Immature natural killer cell (primary cell): ENCODE data around the gene CCDC137. TPM values are rescaled to one million over a fixed set of nuclear protein-coding genes. Genes with fewer than 3 reads are reported as not detected.

Experiments
- polyA plus RNA-seq, 3 donors: library from polyadenylated mRNA; unstranded; fragments of 300-500 nt; fragmentation: Illumina TruSeq; gene quantifications; one replicate each; pipeline ENCODE4 v1.2.3, GENCODE V29; 2021

The CCDC137 gene
- polyA plus RNA-seq, 3 donors from 2014 or later: 1.8 to 21.7 (median 6.1) TPM

Other genes with a start within 250 kb of the CCDC137 start
- 1,000 to 10,000 TPM; 1,637 to 3,074 (median 2,788) TPM for gene ACTG1, start 153.9 kb upstream of the CCDC137 start, polyA plus RNA-seq
- gene FSCN2, start 138.4 kb upstream of the CCDC137 start, polyA plus RNA-seq: under 1 TPM in 1 of 3 donors, not detected in 2; 0.23 TPM
- gene FAAP100, start 114.4 kb upstream of the CCDC137 start, polyA plus RNA-seq: 10 to 100 TPM; 11.4 to 25.0 (median 14.5) TPM
- gene NPLOC4, start 29.6 kb upstream of the CCDC137 start, polyA plus RNA-seq: 10 to 100 TPM; 51.0 to 73.9 (median 60.3) TPM
- under 1 TPM in 2 of 3 donors, not detected in 1; 0.48 to 0.63 TPM for gene TSPAN10, start 29.5 kb upstream of the CCDC137 start, polyA plus RNA-seq
- gene PDE6G, start 10.2 kb upstream of the CCDC137 start, polyA plus RNA-seq: 10 to 100 TPM; 75.1 to 98.8 (median 81.4) TPM
- gene OXLD1, start 132 bp upstream of the CCDC137 start, polyA plus RNA-seq: 10 to 100 TPM; 66.4 to 97.9 (median 93.9) TPM
- gene ARL16, start 17.1 kb downstream of the CCDC137 start, polyA plus RNA-seq: 10 to 100 TPM; 31.1 to 75.2 (median 61.8) TPM
- gene HGS, start 17.3 kb downstream of the CCDC137 start, polyA plus RNA-seq: 10 to 100 TPM; 12.4 to 40.4 (median 17.3) TPM
- gene MRPL12, start 36.6 kb downstream of the CCDC137 start, polyA plus RNA-seq: 10 to 100 TPM; 43.1 to 79.4 (median 58.7) TPM
- gene SLC25A10, start 45.5 kb downstream of the CCDC137 start, polyA plus RNA-seq: 1 to 10 TPM; 5.6 to 7.5 (median 5.9) TPM
- not detected for gene GCGR, start 137.4 kb downstream of the CCDC137 start, polyA plus RNA-seq
- gene MCRIP1, start 166.6 kb downstream of the CCDC137 start, polyA plus RNA-seq: 100 to 1,000 TPM; 112 to 178 (median 124) TPM
- not detected for gene PPP1R27, start 168.3 kb downstream of the CCDC137 start, polyA plus RNA-seq
- 100 to 1,000 TPM; 365 to 534 (median 475) TPM for gene P4HB, start 193.8 kb downstream of the CCDC137 start, polyA plus RNA-seq
- 100 to 1,000 TPM; 100 to 245 (median 133) TPM for gene ARHGDIA, start 204.6 kb downstream of the CCDC137 start, polyA plus RNA-seq
- gene ALYREF, start 224.8 kb downstream of the CCDC137 start, polyA plus RNA-seq: 10 to 100 TPM; 36.2 to 63.3 (median 40.1) TPM
- 100 to 1,000 TPM; 339 to 578 (median 348) TPM for gene ANAPC11, start 225.0 kb downstream of the CCDC137 start, polyA plus RNA-seq
- gene NPB, start 235.5 kb downstream of the CCDC137 start, polyA plus RNA-seq: not detected
- gene PCYT2, start 244.7 kb downstream of the CCDC137 start, polyA plus RNA-seq: 10 to 100 TPM; 44.7 to 59.6 (median 49.5) TPM